T follicular helper cell (primary cell): ENCODE data around the gene BPTF.
"Not testable (repeated sequence)": the region's sequence is repeated elsewhere in the genome, so short reads cannot be mapped to it uniquely, and the experiment has no call there.

ENCODE experiments used
- DNase-seq: peaks from one replicate; pipeline ENCODE4 v3.0.0-alpha.2; 2020; ENCODE audit warnings: low read depth

The BPTF gene

DNA sequence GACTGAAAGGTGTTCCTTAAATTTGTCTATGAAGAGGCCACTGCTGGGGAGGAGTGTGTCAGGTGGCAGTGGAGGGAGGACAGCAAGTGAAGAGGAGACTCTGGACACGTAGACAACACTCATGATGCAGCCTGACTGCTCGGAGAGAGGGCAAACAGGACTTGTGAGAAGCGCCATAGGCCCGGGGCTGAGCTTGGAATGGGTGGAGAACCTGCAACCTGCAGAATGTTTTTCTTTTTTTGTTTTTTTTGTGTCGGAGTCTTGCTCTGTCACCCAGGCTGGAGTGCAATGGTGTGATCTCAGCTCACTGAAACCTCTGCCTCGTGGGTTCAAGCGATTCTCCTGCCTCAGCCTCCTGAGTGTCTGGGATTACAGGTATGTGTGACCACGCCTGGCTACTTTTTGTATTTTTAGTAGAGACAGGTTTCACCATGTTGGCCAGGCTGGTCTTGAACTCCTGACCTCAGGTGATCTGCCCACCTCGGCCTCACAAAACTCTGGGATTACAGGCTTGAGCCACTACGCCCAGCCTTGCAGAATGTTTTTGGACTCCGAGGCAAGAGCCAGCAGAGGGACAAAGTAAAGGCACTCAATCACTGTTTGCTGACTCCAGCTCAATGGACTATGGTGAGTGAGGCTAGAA lies 189.9 kb downstream of the BPTF start:
- no peak for DNase-seq

DNA sequence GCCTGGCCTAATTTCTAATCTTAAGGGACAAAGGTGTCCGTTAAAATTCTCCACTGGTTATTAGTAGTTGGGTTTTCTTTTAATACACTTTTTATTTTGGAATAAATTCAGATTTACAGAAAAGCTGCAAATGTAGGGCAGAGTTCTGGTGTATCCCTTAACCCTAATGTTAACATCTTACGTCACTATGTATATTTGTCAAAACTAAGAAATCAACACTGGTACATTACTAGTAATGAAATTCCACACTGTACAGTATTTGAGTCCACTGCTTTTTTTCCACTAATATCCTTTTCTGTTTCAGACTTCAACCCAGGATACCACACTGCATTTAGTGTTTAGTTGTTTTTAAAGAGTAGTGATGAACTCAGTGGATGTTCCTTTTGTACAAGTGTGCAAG lies 191.5 kb downstream of the BPTF start:
- DNase-seq = no peak

DNA sequence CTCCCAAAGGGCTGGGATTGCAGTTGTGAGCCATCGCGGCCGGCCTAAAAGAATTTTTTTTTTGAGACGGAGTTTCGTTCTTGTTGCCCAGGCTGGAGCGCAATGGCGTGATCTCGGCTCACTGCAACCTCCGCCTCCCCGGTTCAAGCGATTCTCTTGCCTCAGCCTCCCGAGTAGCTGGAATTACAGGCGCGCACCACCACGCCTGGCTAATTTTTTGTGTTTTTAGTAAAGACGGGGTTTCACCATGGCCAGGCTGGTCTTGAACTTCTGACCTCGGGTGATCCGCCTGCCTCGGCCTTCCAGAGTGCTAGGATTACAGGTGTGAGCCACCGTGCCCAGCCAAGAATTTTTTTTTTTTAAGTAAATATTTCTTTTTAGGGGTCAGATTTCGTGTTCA lies 193.2 kb downstream of the BPTF start:
- DNase-seq = not testable (repeated sequence)

DNA sequence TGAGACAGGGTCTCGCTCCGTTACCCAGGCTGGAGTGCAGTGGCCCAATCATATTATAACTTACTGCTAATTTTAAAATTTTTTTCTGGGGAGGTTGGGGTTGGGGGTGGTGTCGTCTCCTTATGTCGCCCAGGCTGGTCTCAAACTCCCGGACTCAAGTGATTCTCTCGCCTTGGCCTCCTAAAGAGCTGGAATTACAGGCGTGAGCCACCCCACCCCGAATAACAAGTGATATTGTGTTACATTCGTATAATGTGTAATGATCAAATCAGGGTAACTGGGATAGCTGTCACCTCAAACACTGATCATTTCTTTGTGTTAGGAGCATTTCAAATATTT lies 194.0 kb downstream of the BPTF start:
- no peak for DNase-seq

DNA sequence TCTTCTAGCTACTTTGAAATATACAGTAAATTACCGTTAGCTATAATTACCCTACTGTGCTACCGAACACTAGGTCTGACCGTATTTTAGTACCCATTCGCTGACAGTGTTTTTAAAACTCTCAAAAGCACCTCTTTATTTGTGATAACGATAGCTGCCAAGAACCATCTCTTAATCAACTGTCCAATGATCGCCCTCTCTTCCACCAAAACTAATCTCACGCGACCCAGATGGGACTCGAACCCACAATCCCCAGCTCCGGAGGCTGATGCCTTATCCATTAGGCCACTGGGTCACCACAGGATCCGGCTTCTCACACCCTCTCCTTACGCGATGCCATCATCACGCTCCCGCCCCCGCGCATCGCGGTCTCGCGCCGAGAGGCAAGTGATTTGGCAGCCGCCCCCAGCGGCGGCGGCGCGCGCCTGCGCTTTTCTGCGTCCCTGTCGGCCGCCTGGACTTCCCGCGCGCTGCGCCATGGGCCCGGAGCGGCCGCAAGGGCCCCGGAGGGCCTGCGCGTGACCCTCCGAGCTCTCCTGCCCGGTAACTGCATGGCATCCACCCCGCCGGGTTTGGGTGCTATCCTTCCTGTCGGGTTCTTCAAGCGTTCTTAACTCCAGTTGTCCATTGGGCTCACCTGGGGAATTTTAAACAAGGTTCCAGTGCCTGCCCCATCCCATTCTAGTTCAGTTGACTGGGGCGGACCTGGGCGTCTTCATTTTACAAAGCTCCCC lies 194.5 kb downstream of the BPTF start:
- DNase-seq = peak; percentile 88

DNA sequence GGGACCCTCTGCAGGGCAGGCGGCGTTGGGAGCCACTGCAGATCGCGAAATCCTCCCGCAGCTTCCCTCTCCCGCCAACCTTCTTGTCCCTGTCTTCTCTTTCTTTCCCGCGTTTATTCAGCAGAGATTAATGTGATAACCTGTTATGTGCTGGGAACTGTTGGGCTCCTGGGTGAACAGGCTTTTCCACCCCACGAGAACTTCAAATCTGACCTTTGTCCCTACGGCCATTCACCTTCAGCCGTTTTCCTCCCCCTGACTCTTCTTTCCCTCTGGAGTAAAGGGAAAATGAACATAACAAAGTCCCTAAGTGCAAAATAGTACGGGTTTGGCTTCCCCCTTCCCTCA lies 195.1 kb downstream of the BPTF start:
- no peak for DNase-seq

DNA sequence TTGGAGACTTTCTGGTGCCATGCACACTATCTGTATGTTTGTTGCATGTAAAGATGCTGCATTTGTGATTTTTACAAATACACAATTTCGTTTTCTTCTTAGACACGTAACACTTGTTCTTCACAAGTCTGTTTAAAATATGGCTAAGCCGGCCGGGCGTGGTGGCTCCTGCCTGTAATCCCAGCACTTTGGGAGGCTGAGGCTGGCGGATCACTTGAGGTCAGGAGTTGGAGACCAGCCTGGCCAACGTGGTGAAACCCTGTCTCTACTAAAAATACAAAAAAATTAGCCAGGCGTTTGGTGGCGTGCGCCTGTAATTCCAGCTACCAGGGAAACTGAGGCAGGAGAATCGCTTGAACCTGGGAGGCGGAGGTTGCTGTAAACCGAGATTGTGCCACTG lies 195.5 kb downstream of the BPTF start:
- not testable (repeated sequence) for DNase-seq

DNA sequence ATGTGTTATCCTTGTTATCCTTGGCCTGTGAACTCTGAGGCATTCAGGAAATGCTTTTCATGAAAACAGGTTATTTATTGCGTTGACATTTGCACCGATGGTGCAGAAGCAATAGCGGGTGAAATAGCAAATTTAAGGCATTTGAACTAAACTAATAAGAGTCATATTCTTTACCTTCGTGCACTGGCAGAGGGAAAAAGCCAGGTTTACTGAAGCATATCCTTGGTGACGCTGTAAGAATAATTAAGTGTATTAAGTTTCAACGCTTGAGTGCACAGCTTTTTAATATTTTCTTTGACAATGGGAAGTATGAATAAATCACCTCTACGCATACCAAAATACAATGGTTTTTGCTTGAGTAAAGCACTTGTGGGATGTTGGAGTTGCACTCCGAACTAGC lies 196.7 kb downstream of the BPTF start:
- DNase-seq = no peak

DNA sequence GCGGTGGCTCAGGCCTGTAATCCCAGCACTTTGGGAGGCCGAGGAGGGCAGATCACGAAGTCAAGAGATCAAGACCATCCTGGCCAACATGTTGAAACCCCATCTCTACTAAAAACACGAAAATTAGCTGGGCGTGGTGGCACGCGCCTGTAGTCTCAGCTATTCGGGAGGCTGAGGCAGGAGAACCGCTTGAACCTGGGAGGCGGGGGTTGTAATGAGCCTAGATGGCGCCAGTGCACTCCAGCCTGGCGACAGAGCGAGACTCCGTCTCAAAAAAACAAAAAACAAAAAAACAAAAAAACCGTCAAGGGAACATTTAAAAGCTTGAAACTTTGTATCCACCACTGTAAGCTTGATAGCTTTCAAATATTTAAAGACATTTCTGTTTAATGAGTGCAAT lies 197.2 kb downstream of the BPTF start:
- DNase-seq = not testable (repeated sequence)

DNA sequence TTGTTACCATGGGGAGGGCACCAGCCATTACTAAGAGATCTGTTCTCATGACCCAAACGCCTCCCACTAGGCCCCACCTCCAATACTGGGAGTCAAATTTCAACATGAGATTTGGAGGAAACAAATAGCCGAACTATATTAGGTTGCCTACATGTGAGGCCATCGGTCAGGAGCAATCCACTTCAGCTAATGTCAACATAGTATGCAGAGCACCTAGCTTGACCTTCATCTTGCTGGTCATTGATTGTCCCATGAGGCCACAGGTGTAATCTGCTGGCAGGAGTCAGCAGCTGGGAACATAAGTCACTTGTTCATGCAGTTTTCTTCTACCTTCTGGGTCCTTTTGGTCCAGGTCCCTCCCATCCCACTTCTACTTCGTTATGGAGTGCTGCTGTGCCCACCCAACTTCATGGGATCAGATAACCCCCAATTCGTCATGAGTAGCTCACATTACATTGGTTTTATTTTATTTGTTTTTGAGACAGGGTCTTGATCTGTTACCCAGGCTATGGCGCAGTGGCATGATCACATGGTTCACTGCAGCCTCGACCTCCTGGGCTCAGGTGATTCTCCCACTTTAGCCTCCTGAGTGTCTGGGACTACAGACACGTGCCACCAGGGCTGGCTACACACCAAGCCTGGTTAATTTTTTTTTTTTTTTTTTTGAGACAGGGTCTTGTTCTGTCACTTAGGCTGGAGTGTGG lies 204.4 kb downstream of the BPTF start:
- DNase-seq = no peak
